HCT116 (cell line): ENCODE results near the gene OR1F1. TPM values are rescaled to one million over a fixed set of nuclear protein-coding genes. Genes with fewer than 3 reads are reported as not detected.

Experiments used
- ATAC-seq: fragments of 200-7000 bp; cut with Tn5 transposase; 2 replicates; pipeline ENCODE4 v1.9.1; 2020; ENCODE audit warnings: mild to moderate bottlenecking, moderate library complexity
- BruUV-seq: library from RNA; stranded (reverse); fragments of 400-500 nt; replicated peaks from 2 replicates; lab custom pipeline; 2021; lab: Mats Ljungman, UMichigan
- CTCF ChIA-PET: fragments of 300-600 bp; sonication (Branson Sonifier 250); formaldehyde crosslinking; loops from one replicate; lab custom pipeline; 2021; ENCODE audit warnings: antibody characterized with exemption; lab: Charles Lee
- POLR2A ChIA-PET: fragments of 300-600, 350-600 bp; sonication (Branson Sonifier 250); formaldehyde crosslinking; loops from one replicate; lab custom pipeline; 2021; ENCODE audit warnings: antibody characterized with exemption; lab: Charles Lee
- RAD21 ChIA-PET, 2 experiments: fragments of 300-600 bp; sonication (Branson Sonifier 250); formaldehyde crosslinking; loops; one replicate each; lab custom pipeline; 2023; ENCODE audit warnings: low total read pairs in 2 of 2; ENCODE audit not compliant: uncharacterized antibody in 2 of 2, unreplicated experiment in 2 of 2, low non-redundant PET in 1 of 2; lab: Charles Lee
- DNase-seq: peaks from one replicate; pipeline ENCODE4 v3.0.0-alpha.2; 2010; ENCODE audit warnings: low read depth, low spot score
- H2AFZ ChIP-seq: fragments of 200-600 bp; shearing (Covaris generic), sonication (generic); 2 replicates; pipeline ENCODE4 v1.6.1; 2017; ENCODE audit warnings: low read depth, mixed run types, mixed read lengths, antibody characterized with exemption, low read length; ENCODE audit not compliant: poor library complexity, severe bottlenecking
- H3K27ac ChIP-seq: 2 replicates; pipeline ENCODE4 v1.5.1; 2012; ENCODE audit warnings: low read depth, low read length
- H3K27me3 ChIP-seq: fragments of 200-600 bp; sonication (generic); 2 replicates; pipeline ENCODE4 v1.6.1; 2016; ENCODE audit warnings: mixed run types, low read length, mixed read lengths; ENCODE audit not compliant: insufficient read depth
- H3K36me3 ChIP-seq, 2 experiments: fragments of 200-500 bp in 1 of 2; fragments of 200-600 bp in 1 of 2; sonication (Bioruptor generic) in 1 of 2; sonication (generic) in 1 of 2; 2 replicates each; pipeline versions ENCODE4 v1.5.1 to v1.6.1; 2014 to 2016; ENCODE audit warnings: low read length in 2 of 2, inconsistent platforms in 1 of 2, mixed read lengths in 1 of 2, mixed run types in 1 of 2; ENCODE audit not compliant: insufficient read depth in 2 of 2, control insufficient read depth in 1 of 2
- H3K4me1 ChIP-seq, 2 experiments: fragments of 200-600 bp in 1 of 2; sonication (generic) in 1 of 2; 2 replicates each; pipeline versions ENCODE4 v1.5.1 to v1.6.1; 2012 to 2017; ENCODE audit warnings: low read length in 2 of 2, inconsistent platforms in 1 of 2, mild to moderate bottlenecking in 1 of 2, mixed read lengths in 1 of 2, mixed run types in 1 of 2, moderate library complexity in 1 of 2; ENCODE audit not compliant: insufficient read depth in 2 of 2, control insufficient read depth in 1 of 2
- H3K4me2 ChIP-seq: fragments of 200-600 bp; sonication (generic); 2 replicates; pipeline ENCODE4 v1.6.1; 2017; ENCODE audit warnings: mixed run types, low read length, mixed read lengths
- H3K4me3 ChIP-seq, 2 experiments: fragments of 200-600 bp in 1 of 2; sonication (generic) in 1 of 2; replicated peaks in 1 of 2; 2 replicates each; pipeline ENCODE4 v1.5.1; 2011 to 2016; ENCODE audit warnings: low read length in 2 of 2, control low read depth in 1 of 2, low read depth in 1 of 2, mild to moderate bottlenecking in 1 of 2, mixed read lengths in 1 of 2, mixed run types in 1 of 2
- H3K79me2 ChIP-seq: fragments of 200-600 bp; sonication (generic); 2 replicates; pipeline ENCODE4 v1.6.1; 2017; ENCODE audit warnings: mild to moderate bottlenecking, mixed run types, low read length, moderate library complexity, mixed read lengths; ENCODE audit not compliant: insufficient read depth
- H3K9ac ChIP-seq: fragments of 200-600 bp; sonication (generic); 2 replicates; pipeline ENCODE4 v1.6.1; 2016; ENCODE audit warnings: low read length, mixed read lengths
- H3K9me2 ChIP-seq: fragments of 200-600 bp; sonication (generic), shearing (Covaris generic); 2 replicates; pipeline ENCODE4 v1.6.1; 2017; ENCODE audit warnings: mixed run types, mild to moderate bottlenecking, moderate library complexity; ENCODE audit not compliant: insufficient read depth
- H3K9me3 ChIP-seq, 2 experiments: fragments of 200-500 bp in 1 of 2; fragments of 200-600 bp in 1 of 2; sonication (Bioruptor generic) in 1 of 2; sonication (generic) in 1 of 2; 2 replicates each; pipeline ENCODE4 v1.6.1; 2014 to 2017; ENCODE audit warnings: low read length in 2 of 2, mixed read lengths in 2 of 2, inconsistent platforms in 1 of 2, low read depth in 1 of 2, mild to moderate bottlenecking in 1 of 2, mixed run types in 1 of 2, moderate library complexity in 1 of 2; ENCODE audit not compliant: control insufficient read depth in 1 of 2, insufficient read depth in 1 of 2
- H4K20me1 ChIP-seq: fragments of 200-600 bp; sonication (generic), shearing (Covaris generic); 2 replicates; pipeline ENCODE4 v1.6.1; 2017; ENCODE audit warnings: mixed run types, mild to moderate bottlenecking, moderate library complexity; ENCODE audit not compliant: insufficient read depth
- CBX3 ChIP-seq: IDR thresholded peaks from 2 replicates; pipeline ENCODE4 v1.6.1; 2012; ENCODE audit warnings: low read depth
- CEBPB ChIP-seq: IDR thresholded peaks from 2 replicates; pipeline ENCODE4 v1.6.1; 2012; ENCODE audit warnings: low read depth
- EGR1 ChIP-seq: IDR thresholded peaks from 2 replicates; pipeline ENCODE4 v1.6.1; 2012; ENCODE audit warnings: low read depth
- ELF1 ChIP-seq: IDR thresholded peaks from 2 replicates; pipeline ENCODE4 v1.6.1; 2012; ENCODE audit warnings: low read depth, borderline replicate concordance
- EZH2 ChIP-seq: fragments of 200-600 bp; sonication (generic); IDR thresholded peaks from 2 replicates; pipeline ENCODE4 v1.6.1; 2017; ENCODE audit warnings: antibody characterized with exemption, mixed run types
- FOSL1 ChIP-seq: IDR thresholded peaks from 2 replicates; pipeline ENCODE4 v1.6.1; 2012; ENCODE audit warnings: low read depth
- JUND ChIP-seq: IDR thresholded peaks from 2 replicates; pipeline ENCODE4 v1.6.1; 2012
- POLR2A ChIP-seq: IDR thresholded peaks from 2 replicates; pipeline ENCODE4 v1.7.0; 2011; ENCODE audit warnings: borderline replicate concordance; ENCODE audit not compliant: insufficient read depth, insufficient read length; ENCODE audit errors: extremely low read depth
- POLR2AphosphoS5 ChIP-seq: IDR thresholded peaks from 2 replicates; pipeline ENCODE4 v1.6.1; 2011; ENCODE audit warnings: mild to moderate bottlenecking, low read depth, low read length, moderate library complexity
- RAD21 ChIP-seq: IDR thresholded peaks from 2 replicates; pipeline ENCODE4 v1.6.1; 2012; ENCODE audit warnings: low read depth, mild to moderate bottlenecking
- SIN3A ChIP-seq: IDR thresholded peaks from 2 replicates; pipeline ENCODE4 v1.6.1; 2012; ENCODE audit warnings: low read depth
- SP1 ChIP-seq: IDR thresholded peaks from 2 replicates; pipeline ENCODE4 v1.6.1; 2012; ENCODE audit warnings: low read depth
- SRF ChIP-seq: IDR thresholded peaks from 2 replicates; pipeline ENCODE4 v1.6.1; 2012; ENCODE audit warnings: low read depth
- TCF7L2 ChIP-seq: IDR thresholded peaks from 2 replicates; pipeline ENCODE4 v1.7.0; 2011; ENCODE audit warnings: borderline replicate concordance, inconsistent platforms; ENCODE audit not compliant: insufficient read depth, insufficient read length; ENCODE audit errors: extremely low read depth
- ZFX ChIP-seq: fragments of 450-650 bp; IDR thresholded peaks from 2 replicates; pipeline ENCODE4 v1.6.1; 2017
- ZNF274 ChIP-seq: fragments of 200-500 bp; sonication (Bioruptor generic); IDR thresholded peaks from 2 replicates; pipeline ENCODE4 v1.6.1; 2014; ENCODE audit warnings: mild to moderate bottlenecking, low read depth, low read length, inconsistent platforms
- intact Hi-C: fragments of 100-400 bp; cut with micrococcal nuclease; formaldehyde crosslinking; loops from 2 replicates; pipeline ENCODE4 v1.10.0; 2022
- total RNA-seq: library from RNA; stranded (reverse); gene quantifications from one replicate; pipeline ENCODE4 v1.2.1, GENCODE V29; 2021; ENCODE audit not compliant: unreplicated experiment
- TF ChIP-seq, protein P1 (sequence below): IDR thresholded peaks from 2 replicates; pipeline ENCODE4 v1.6.1; 2012
- TF ChIP-seq, protein P2 (sequence below): IDR thresholded peaks from 2 replicates; pipeline ENCODE4 v1.6.1; 2012
- TF ChIP-seq, protein P3 (sequence below), 3 experiments: fragments of 200-600 bp in 1 of 3; sonication (generic) in 1 of 3; IDR thresholded peaks in 2 of 3; conservative IDR thresholded peaks in 1 of 3; 2 replicates each; pipeline ENCODE4 v1.5.1; 2012 to 2017; ENCODE audit warnings: low read depth in 2 of 3, low read length in 2 of 3, antibody characterized with exemption in 1 of 3, borderline replicate concordance in 1 of 3, control low read depth in 1 of 3, mild to moderate bottlenecking in 1 of 3, mixed read lengths in 1 of 3, mixed run types in 1 of 3, moderate library complexity in 1 of 3; ENCODE audit not compliant: insufficient read depth in 1 of 3
- TF ChIP-seq, protein P4 (sequence below): IDR thresholded peaks from 2 replicates; pipeline ENCODE4 v1.6.1; 2012; ENCODE audit warnings: low read depth

Gene OR1F1
- total RNA-seq, 1 experiment from 2014 or later = not detected

DNA sequence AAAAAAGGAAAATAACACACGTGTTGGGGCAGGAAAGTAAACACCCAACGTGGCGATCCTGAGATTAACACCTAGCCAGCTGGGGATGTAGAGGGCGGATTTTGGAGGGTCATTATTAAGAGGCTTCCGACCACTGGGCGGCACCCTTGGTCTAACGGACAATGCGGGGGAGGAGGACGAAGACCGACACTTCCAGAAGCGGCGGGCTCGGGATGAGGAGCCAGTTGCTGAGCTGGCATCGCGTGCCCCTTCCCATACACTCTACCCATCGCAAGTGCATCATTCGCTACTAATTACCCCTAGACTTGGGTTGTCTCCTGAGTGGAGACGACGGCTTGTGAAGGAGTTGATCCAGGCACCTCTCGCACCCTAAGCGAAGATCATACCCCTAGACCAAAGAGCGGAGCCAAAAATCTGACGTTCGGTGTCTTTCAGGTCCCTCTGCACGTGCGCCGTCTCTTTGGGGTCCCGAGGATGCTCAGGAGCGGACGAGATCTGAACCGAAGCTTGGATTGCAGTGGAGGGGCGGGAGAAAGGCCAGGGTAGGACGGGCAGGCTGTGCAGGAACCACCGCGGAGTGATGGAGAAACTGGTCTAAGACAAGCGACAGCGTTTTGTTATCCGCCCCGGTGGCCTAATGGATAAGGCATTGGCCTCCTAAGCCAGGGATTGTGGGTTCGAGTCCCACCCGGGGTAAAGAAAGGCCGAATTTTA, 35.6 kb upstream of the OR1F1 start:
- Histone ChIP-seq H3K4me3 (peak overlapping the region; percentile 45 to 65), H3K9me2 (no peaks in the 10 kb centered on the region), H3K9me3 (no peaks in the 10 kb centered on the region), H3K4me1 (peaks cover 11 to 46% of the 10 kb centered on the region in 2 experiments), H3K27me3 (no peaks in the 10 kb centered on the region), H3K4me2 (peak overlapping the region; percentile 86), H3K79me2 (no peaks in the 10 kb centered on the region), H3K27ac (peak overlapping the region; percentile 95), H2AFZ (peak overlapping the region; percentile 14), H3K9ac (peak overlapping the region; percentile 25), H4K20me1 (no peaks in the 10 kb centered on the region), H3K36me3 (no peaks in the 10 kb centered on the region)
- ATAC-seq (peak; percentile 40), DNase-seq (peak; percentile 89)
- RAD21 ChIA-PET = no interaction called here
- POLR2A ChIA-PET = interaction anchor here (0.9 kb wide), 2 partner anchors 16 to 131 kb away, joined by 3 read pairs; no protein-coding TSS in a partner anchor
- no TSS peak for BruUV-seq
- CTCF ChIA-PET = interaction anchor here (0.9 to 4.0 kb wide), 4 partner anchors 14 to 23 kb away, joined by 3 to 41 read pairs (median 4); partner anchors contain the start of gene ZNF213
- intact Hi-C loops = loop anchor here (5.0 kb wide), 1 partner anchor 35 kb away; the partner anchor contains the start of gene OR1F1
- no peak for TF ChIP-seq ELF1
- TF ChIP-seq, protein P1, sequence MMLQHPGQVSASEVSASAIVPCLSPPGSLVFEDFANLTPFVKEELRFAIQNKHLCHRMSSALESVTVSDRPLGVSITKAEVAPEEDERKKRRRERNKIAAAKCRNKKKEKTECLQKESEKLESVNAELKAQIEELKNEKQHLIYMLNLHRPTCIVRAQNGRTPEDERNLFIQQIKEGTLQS = no peak
- no peak for TF ChIP-seq SRF
- TF ChIP-seq, protein P2, sequence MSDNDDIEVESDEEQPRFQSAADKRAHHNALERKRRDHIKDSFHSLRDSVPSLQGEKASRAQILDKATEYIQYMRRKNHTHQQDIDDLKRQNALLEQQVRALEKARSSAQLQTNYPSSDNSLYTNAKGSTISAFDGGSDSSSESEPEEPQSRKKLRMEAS = no peak
- TF ChIP-seq POLR2A = no peak
- TF ChIP-seq CEBPB = no peak
- TF ChIP-seq ZFX = no peak
- peak; percentile 78 for TF ChIP-seq TCF7L2
- no peak for TF ChIP-seq SP1
- TF ChIP-seq, protein P3, sequence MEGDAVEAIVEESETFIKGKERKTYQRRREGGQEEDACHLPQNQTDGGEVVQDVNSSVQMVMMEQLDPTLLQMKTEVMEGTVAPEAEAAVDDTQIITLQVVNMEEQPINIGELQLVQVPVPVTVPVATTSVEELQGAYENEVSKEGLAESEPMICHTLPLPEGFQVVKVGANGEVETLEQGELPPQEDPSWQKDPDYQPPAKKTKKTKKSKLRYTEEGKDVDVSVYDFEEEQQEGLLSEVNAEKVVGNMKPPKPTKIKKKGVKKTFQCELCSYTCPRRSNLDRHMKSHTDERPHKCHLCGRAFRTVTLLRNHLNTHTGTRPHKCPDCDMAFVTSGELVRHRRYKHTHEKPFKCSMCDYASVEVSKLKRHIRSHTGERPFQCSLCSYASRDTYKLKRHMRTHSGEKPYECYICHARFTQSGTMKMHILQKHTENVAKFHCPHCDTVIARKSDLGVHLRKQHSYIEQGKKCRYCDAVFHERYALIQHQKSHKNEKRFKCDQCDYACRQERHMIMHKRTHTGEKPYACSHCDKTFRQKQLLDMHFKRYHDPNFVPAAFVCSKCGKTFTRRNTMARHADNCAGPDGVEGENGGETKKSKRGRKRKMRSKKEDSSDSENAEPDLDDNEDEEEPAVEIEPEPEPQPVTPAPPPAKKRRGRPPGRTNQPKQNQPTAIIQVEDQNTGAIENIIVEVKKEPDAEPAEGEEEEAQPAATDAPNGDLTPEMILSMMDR (IDR thresholded peaks at IDR 0.05 in 2 of 3, conservative IDR thresholded peaks at IDR 0.05 in 1 of 3; ENCODE audit: borderline replicate concordance in 1 of 3, insufficient read depth in 1 of 3, low read depth in 2 of 3, low read length in 2 of 3) = peak in 2 of 3 experiments; percentile 27 to 48; a peak in 3 of 6 replicates
- TF ChIP-seq RAD21 = no peak
- no peak for TF ChIP-seq CBX3
- no peak for TF ChIP-seq JUND
- no peak for TF ChIP-seq EGR1
- no peak for TF ChIP-seq EZH2
- no peak for TF ChIP-seq SIN3A
- TF ChIP-seq ZNF274 = no peak
- no peak for TF ChIP-seq FOSL1
- TF ChIP-seq, protein P4, sequence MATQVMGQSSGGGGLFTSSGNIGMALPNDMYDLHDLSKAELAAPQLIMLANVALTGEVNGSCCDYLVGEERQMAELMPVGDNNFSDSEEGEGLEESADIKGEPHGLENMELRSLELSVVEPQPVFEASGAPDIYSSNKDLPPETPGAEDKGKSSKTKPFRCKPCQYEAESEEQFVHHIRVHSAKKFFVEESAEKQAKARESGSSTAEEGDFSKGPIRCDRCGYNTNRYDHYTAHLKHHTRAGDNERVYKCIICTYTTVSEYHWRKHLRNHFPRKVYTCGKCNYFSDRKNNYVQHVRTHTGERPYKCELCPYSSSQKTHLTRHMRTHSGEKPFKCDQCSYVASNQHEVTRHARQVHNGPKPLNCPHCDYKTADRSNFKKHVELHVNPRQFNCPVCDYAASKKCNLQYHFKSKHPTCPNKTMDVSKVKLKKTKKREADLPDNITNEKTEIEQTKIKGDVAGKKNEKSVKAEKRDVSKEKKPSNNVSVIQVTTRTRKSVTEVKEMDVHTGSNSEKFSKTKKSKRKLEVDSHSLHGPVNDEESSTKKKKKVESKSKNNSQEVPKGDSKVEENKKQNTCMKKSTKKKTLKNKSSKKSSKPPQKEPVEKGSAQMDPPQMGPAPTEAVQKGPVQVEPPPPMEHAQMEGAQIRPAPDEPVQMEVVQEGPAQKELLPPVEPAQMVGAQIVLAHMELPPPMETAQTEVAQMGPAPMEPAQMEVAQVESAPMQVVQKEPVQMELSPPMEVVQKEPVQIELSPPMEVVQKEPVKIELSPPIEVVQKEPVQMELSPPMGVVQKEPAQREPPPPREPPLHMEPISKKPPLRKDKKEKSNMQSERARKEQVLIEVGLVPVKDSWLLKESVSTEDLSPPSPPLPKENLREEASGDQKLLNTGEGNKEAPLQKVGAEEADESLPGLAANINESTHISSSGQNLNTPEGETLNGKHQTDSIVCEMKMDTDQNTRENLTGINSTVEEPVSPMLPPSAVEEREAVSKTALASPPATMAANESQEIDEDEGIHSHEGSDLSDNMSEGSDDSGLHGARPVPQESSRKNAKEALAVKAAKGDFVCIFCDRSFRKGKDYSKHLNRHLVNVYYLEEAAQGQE = no peak
- peak; percentile 35; the same call in 1 of the 2 replicates for TF ChIP-seq POLR2AphosphoS5
